Renal cortex interstitium (tissue), 11 donors: ENCODE measurements around the gene DNASE2. TPM values are rescaled to one million over a fixed set of nuclear protein-coding genes. Genes with fewer than 3 reads are reported as not detected.
"Not testable (repeated sequence)": the region's sequence is repeated elsewhere in the genome, so short reads cannot be mapped to it uniquely, and the experiment has no call there.

Experiments
- DNase-seq, 11 donors: peaks; one replicate each; pipeline ENCODE4 v3.0.0-alpha.2; 2013; ENCODE audit warnings: low read depth in 9 of 11, low spot score in 4 of 11; ENCODE audit errors: extremely low read depth in 1 of 11
- polyA plus RNA-seq, 3 donors: library from polyadenylated mRNA; unstranded; fragments of 120-200 nt; gene quantifications; one replicate each; pipeline ENCODE4 v1.2.1, GENCODE V29; 2013; ENCODE audit not compliant: insufficient read length in 3 of 3

DNASE2 gene
- polyA plus RNA-seq, 3 donors: 10.2 to 12.6 (median 11.7) TPM

DNA sequence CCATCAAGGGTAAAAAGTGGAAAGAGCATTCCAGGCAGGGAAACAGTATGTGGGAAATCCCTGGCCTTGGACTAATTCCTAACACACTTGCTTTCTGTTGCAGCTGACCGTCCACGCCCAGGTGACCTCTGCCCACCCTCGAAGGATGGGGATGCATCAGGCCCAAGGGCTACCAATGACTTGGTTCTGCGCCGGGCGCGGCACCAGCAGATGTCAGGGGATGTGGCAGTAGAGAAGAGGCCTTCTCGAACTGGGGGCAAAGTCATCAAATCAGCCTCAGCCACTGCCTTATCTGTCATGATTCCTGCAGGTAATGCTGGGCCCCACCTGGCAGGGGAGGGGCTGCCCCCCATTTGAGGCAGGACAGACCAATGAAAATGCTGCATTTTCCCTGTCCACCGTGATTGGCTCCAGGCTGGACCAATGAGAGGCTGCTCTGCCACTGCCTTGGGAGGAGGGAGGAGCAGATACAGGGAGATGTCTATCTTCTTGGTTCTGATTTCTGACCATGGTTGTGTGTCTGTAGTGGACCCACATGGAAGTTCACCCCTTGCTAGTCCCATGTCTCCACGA, 12.6 kb downstream of the DNASE2 start:
- no peak for DNase-seq

DNA sequence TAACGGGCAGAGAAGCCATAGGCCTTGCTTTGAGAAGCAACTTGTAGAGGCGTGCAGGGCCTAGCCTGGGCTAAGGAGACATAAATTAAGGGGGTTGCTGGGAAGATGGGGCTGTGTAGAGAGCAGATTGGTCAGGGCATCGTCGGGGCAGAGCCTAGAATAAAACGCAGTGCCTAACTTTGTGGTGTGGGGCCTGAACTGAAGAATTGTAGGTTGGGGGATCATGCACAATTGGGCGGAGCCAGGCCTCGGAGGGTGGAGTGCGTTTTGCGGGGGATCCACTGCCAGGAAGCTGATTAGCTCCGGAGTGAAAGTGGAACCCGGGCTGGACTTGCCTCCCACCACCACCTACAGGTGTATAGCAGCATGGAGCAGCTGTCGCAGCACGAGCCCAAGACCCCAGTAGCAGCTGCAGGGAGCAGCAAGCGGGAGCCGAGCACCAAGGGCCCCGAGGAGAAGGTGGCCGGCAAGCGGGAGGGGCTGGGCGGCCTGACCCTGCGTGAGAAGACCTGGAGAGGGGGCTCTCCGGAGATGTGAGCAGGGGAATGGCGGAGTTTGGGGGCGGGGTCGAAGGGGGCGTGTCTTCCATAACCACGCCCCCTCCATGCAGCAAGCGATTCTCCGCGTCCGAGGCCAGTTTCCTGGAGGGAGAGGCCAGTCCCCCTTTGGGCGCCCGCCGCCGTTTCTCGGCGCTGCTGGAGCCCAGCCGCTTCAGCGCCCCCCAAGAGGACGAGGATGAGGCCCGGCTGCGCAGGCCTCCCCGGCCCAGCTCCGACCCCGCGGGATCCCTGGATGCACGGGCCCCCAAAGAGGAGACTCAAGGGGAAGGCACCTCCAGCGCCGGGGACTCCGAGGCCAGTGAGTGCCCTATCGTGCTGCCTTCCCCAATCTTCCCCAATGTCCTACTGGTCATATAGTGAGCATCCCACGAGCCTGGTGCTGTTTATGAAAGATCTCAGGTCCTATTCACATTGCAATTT, 13.8 kb downstream of the DNASE2 start:
- DNase-seq: peak; percentile 63 to 81 (median 75)

- no peak for DNase-seq
Measured at GRCh38 chr19:12866416-12867119, 14.7 kb downstream of the DNASE2 start.

GRCh38 chr19:12865746-12866415, 15.4 kb downstream of the DNASE2 start:
- no peak for DNase-seq

DNA sequence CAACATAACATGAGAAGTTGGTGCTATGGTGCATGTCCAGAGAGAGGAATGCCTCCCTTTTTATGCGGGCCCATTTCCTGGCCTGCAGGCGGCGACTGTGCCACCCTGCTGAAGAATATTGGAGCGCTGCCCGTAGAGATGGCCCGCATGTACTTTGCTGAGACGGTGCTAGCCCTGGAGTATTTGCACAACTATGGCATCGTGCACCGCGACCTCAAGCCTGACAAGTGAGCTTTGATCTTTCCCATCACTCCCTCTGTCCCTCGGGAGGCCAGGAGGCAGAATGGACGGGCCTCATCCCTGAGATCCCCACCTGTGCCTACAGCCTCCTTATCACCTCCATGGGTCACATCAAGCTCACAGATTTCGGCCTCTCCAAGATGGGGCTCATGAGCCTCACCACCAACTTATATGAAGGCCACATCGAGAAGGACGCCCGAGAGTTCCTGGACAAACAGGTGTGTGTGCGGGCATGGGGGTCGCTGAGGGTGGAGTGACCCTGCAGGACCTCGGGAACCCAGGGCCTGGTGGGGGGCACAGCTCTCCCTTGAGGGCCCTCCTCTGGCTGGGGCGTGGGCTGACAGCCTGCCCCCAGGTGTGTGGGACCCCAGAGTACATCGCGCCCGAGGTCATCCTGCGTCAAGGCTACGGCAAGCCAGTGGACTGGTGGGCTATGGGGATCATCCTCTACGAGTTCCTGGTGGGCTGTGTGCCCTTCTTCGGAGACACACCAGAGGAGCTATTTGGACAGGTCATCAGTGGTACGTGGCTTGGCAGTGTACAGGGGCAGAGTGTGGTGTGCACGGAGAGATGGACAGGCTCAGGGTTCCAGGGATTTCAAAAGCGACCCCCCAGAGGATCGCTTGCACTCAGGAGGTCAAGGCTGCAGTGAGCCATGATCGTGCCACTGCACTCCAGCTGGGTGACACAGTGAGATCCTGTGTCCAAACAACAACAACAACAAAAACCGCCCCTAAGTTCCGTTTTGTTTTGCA, 16.2 kb downstream of the DNASE2 start:
- DNase-seq: no peak

DNA sequence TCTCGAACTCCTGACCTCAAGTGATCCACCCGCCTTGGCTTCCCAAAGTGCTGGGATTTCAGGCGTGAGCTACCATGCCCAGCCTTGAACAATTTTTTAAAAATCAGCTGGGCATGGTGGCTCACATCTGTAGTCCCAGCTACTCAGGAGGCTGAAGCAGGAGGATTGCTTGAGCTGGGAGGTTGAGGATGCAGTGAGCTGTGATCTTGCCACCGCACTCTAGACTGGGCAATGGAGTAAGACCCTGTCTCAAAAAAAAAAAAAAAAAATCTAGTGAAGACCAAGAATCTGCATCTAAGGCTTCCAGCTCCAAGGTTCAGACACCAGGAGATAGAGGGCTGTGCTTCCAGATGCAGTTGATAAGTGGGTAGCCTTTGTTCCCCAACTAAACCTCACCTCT, 17.1 kb downstream of the DNASE2 start:
- no peak for DNase-seq

DNA sequence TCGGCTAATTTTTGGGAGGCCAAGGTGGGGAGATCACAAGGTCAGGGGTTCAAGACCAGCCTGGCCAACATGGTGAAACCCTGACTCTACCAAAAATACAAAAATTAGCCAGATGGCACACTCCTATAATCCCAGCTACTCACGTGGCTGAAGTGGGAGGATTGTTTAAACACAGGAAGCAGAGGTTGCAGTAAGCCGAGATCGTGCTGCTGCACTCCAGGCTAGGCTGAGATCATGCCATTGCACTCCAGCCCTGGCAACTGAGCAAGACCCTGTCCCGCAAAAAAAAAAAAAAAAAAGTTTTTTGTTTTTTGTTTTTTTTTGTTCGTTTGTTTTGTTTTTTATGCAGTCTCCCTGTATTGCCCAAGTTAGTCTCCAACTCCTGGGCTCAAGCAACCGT, 21.7 kb downstream of the DNASE2 start:
- no peak for DNase-seq

GRCh38 chr19:12858041-12858928, 23.0 kb downstream of the DNASE2 start:
- no peak for DNase-seq

GRCh38 chr19:12856653-12857052, 24.6 kb downstream of the DNASE2 start:
- no peak for DNase-seq

DNA sequence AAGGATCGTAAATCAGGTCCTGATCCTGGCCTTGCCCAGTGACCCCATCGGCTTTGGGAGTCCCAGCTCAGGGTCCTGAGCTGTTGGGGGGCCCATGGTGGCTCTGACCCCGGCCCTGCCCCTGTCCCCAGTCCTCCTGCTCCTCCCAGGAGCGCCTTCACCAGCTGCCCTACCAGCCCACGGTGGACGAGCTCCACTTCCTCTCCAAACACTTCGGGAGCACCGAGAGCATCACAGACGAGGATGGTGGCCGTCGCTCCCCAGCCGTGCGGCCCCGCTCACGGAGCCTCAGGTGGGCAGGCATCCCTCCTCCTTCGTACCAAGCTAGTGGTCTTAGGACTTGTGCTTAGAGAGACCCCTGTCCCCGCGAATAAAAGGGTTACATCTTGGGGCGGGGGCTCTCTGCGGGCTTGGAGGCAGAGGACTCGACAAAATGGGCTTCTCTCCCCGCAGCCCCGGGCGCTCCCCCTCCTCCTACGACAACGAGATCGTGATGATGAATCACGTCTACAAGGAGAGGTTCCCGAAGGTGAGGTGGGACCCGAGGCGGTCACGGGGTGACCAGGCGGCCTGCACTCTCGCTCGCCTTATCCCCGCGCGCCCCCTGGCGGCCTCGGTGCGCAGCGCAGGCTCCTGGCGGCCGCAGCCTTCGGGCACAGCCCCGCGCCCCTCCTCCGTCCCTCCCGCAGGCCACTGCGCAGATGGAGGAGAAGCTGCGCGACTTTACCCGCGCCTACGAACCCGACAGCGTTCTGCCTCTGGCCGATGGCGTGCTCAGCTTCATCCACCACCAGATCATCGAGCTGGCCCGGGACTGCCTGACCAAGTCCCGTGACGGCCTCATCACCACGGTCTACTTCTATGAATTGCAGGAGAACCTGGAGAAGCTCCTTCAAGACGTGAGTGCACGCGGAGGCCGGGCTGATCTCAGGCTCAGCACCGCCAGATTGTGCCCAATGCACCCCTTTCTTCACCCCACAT, 33.8 kb downstream of the DNASE2 start:
- DNase-seq: peak in 7 of 11 donors; percentile 54 to 79 (median 73)

DNA sequence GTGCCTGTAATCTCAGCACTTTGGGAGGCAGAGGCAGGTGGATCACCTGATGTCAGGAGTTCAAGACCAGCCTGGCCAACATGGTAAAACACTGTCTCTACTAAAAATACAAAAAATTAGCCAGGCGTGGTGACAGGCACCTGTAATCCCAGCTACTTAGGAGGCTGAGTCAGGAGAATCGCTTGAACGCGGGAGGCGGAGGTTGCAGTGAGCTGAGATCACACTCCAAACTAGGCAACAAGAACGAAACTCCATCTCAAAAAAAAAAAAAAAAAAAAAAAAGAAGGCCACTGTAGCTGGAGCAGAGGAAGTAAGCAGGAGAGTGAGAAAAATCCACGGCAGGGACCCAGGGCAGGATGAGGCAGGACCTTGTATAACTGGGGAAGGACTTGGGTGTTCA, 34.6 kb downstream of the DNASE2 start:
- not testable (repeated sequence) for DNase-seq

DNA sequence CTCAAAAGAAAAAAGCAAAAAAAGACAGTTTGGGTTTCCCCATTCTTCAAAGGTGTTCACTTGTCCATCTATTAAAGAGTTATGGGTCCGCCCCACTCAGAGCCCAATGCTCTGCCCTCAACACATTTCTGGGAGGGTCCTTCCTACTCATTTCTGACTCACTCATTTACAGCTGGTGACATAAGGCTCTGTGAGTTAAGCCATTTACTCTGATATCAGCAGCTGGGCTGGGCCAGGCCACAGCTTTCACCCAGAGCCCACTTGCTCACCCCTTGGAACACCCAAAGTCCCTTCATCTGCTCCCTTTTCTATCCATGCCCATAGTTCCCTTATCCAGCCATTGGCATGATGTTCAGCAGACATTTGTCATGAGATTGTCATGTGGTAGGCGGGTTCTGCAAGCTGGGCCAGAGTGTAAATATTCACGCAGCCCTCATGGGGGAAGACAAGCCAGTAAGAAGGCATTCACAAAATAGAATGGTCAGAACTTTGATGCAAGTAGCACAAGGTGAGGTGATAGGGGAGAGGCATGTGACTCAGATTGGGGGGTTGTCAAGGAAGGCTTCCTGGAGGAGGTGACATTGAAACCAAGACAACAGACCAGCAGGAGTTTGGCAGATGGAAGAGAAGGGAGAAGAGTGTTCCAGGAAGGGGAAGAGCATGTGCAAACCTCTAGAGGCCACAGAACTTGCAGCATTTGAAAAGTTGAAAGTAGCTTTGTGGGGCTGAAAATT, 37.1 kb downstream of the DNASE2 start:
- DNase-seq: no peak

GRCh38 chr19:12843328-12843727, 37.9 kb downstream of the DNASE2 start:
- no peak for DNase-seq

GRCh38 chr19:12842511-12842910, 38.7 kb downstream of the DNASE2 start:
- no peak for DNase-seq

GRCh38 chr19:12841094-12841493, 40.2 kb downstream of the DNASE2 start:
- DNase-seq: peak in 1 of 11 donors; percentile 49
